Measurements from ENCODE around the gene CWC25. TPM values are rescaled to one million over a fixed set of nuclear protein-coding genes. Genes with fewer than 3 reads are reported as not detected.

CWC25 gene
- total RNA-seq, 1 donor from 2014 or later = 65.2 TPM

- intact Hi-C loops (cut with DNase I) = loop anchor here (1.0 kb wide), 3 partner anchors 16 to 101 kb away; partner anchors contain the start of genes CWC25 and PSMB3
- Histone ChIP-seq H3K4me3 (peak within 1 kb of the TSS; percentile 70 to 80), H3K9me3 (no peaks in the 10 kb centered on the region), H3K27ac (peak within 1 kb of the TSS; percentile 87 to 91), H3K27me3 (no peaks in the 10 kb centered on the region), H3K4me1 (peaks cover 13 to 19% of the 10 kb centered on the region in 2 donors), H3K36me3 (peaks cover 36 to 44% of the 10 kb centered on the region in 2 donors)
- DNase-seq (ENCODE audit: low spot score in 2 of 2) = peak; percentile 81 to 97
- TF ChIP-seq, protein P1, sequence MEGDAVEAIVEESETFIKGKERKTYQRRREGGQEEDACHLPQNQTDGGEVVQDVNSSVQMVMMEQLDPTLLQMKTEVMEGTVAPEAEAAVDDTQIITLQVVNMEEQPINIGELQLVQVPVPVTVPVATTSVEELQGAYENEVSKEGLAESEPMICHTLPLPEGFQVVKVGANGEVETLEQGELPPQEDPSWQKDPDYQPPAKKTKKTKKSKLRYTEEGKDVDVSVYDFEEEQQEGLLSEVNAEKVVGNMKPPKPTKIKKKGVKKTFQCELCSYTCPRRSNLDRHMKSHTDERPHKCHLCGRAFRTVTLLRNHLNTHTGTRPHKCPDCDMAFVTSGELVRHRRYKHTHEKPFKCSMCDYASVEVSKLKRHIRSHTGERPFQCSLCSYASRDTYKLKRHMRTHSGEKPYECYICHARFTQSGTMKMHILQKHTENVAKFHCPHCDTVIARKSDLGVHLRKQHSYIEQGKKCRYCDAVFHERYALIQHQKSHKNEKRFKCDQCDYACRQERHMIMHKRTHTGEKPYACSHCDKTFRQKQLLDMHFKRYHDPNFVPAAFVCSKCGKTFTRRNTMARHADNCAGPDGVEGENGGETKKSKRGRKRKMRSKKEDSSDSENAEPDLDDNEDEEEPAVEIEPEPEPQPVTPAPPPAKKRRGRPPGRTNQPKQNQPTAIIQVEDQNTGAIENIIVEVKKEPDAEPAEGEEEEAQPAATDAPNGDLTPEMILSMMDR (IDR thresholded peaks at IDR 0.05) = no peak
Measured at GRCh38 chr17:38853292-38854219, 28.4 kb upstream of the CWC25 start, which contains the start of gene RPL23. Gene RPL23, minus strand, starts transcription at chr17:38853721. Its CDS starts 11 bp downstream, at chr17:38853710.

DNA sequence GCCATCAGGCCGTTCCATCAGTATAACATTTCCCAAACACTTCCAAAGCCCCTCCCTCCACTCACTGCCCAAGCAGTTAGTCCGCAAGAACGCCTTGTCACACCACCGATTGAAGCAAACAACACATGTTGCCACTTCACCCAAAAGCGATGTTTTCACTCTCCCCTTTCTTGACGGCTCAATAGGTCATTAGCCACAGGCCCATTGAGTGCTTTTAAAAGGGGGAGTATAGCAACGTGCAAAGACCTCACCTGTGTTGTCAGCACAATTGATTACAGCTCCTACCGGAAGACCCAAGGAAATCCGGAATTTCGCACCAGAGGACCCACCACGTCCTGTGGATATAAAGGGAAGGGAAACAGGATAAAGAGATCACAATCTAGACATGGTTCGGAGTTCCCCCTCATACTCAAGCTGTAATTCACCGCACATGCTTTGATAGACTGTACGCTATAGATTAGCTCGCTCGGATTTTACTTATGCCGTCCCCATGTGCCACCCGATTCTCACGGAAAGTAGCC lies 27.7 kb upstream of the CWC25 start:
- H3K4me3 ChIP-seq = peak overlapping the region; percentile 70 to 80
- H3K9me3 ChIP-seq = no peaks in the 10 kb centered on the region
- no peaks in the 10 kb centered on the region for H3K27me3 ChIP-seq
- no peak for DNase-seq (ENCODE audit: low spot score in 2 of 2)
- TF ChIP-seq, protein P1 (IDR thresholded peaks at IDR 0.05) = no peak
- H3K27ac ChIP-seq = peak overlapping the region; percentile 87 to 91
- intact Hi-C loops (cut with DNase I) = loop anchor here (1.0 kb wide), 3 partner anchors 16 to 101 kb away; partner anchors contain the start of genes CWC25 and PSMB3
- peaks cover 42 to 52% of the 10 kb centered on the region in 2 donors for H3K36me3 ChIP-seq
- peaks cover 13 to 19% of the 10 kb centered on the region in 2 donors for H3K4me1 ChIP-seq

- Histone ChIP-seq H3K27ac (no peak overlapping the region), H3K27me3 (no peaks in the 10 kb centered on the region), H3K9me3 (no peaks in the 10 kb centered on the region), H3K4me3 (peak overlapping the region; percentile 70 to 80), H3K4me1 (peaks cover 13 to 19% of the 10 kb centered on the region in 2 donors), H3K36me3 (peaks cover 48 to 65% of the 10 kb centered on the region in 2 donors)
- intact Hi-C loops (cut with DNase I) = no loop called here
- no peak for DNase-seq (ENCODE audit: low spot score in 2 of 2)
- TF ChIP-seq, protein P1 (IDR thresholded peaks at IDR 0.05) = no peak
Measured at GRCh38 chr17:38851434-38851833, 26.3 kb upstream of the CWC25 start.

- no peak overlapping the region for H3K4me3 ChIP-seq
- TF ChIP-seq, protein P1 (IDR thresholded peaks at IDR 0.05) = no peak
- intact Hi-C loops (cut with DNase I) = no loop called here
Measured at GRCh38 chr17:38850374-38850773, 25.3 kb upstream of the CWC25 start.

GRCh38 chr17:38848939-38849605 lies 24.0 kb upstream of the CWC25 start:
- DNase-seq (ENCODE audit: low spot score in 2 of 2) = no peak
- intact Hi-C loops (cut with DNase I) = no loop called here
- peaks cover 13 to 15% of the 10 kb centered on the region in 2 donors for H3K4me1 ChIP-seq
- H3K27ac ChIP-seq = no peak overlapping the region
- H3K36me3 ChIP-seq = peaks cover 48 to 65% of the 10 kb centered on the region in 2 donors
- no peak overlapping the region for H3K4me3 ChIP-seq
- no peaks in the 10 kb centered on the region for H3K9me3 ChIP-seq
- TF ChIP-seq, protein P1 (IDR thresholded peaks at IDR 0.05) = no peak
- no peaks in the 10 kb centered on the region for H3K27me3 ChIP-seq

More at GRCh38 chr17:38850374-38850773, 25.3 kb upstream of the CWC25 start:
- H3K9me3 ChIP-seq = no peaks in the 10 kb centered on the region
- H3K36me3 ChIP-seq = peaks cover 48 to 65% of the 10 kb centered on the region in 2 donors
- H3K4me1 ChIP-seq = peaks cover 13 to 19% of the 10 kb centered on the region in 2 donors
- DNase-seq (ENCODE audit: low spot score in 2 of 2) = no peak
- H3K27me3 ChIP-seq = no peaks in the 10 kb centered on the region
- no peak overlapping the region for H3K27ac ChIP-seq
